Measurements from ENCODE around the gene PLEKHO1.

DNA sequence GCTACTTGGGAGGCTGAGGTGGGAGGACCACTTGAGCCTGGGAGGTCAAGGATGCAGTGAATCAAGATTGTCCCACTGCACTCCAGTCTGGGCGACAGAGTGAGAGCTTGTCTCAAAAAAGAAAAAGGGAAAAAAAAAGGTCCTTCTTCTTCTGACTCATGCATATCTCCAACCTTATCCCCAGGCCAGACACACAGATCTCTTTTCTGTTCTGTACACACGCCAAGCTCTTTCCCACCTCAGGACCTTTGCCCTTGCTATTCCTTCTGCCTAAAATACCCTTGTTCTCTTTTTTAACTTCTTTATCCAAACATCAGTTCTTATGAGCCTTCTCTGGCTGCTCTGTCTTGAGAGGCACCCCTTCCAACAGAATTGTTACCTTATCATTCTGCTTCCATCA lies 22.1 kb downstream of the PLEKHO1 start:
- TF ChIP-seq POLR2A (IDR thresholded peaks at IDR 0.05; ENCODE audit: low read depth, low read length) (no peak), RAD21 (IDR thresholded peaks at IDR 0.05; ENCODE audit: low read length) (no peak), CTCF (conservative IDR thresholded peaks at IDR 0.05; ENCODE audit: low read depth, low read length) (no peak), CHD1 (IDR thresholded peaks at IDR 0.05; ENCODE audit: low read depth, low read length) (no peak), FOS (IDR thresholded peaks at IDR 0.05; ENCODE audit: low read depth, low read length) (no peak), RCOR1 (IDR thresholded peaks at IDR 0.05; ENCODE audit: insufficient replicate concordance, low read length) (no peak), SMC3 (IDR thresholded peaks at IDR 0.05; ENCODE audit: low read depth, low read length) (no peak), CEBPB (IDR thresholded peaks at IDR 0.05; ENCODE audit: low read depth, low read length) (no peak), BHLHE40 (IDR thresholded peaks at IDR 0.05; ENCODE audit: low read depth, low read length) (no peak), MXI1 (IDR thresholded peaks at IDR 0.05; ENCODE audit: borderline replicate concordance, low read depth, low read length) (no peak)
- TF ChIP-seq, protein P1, sequence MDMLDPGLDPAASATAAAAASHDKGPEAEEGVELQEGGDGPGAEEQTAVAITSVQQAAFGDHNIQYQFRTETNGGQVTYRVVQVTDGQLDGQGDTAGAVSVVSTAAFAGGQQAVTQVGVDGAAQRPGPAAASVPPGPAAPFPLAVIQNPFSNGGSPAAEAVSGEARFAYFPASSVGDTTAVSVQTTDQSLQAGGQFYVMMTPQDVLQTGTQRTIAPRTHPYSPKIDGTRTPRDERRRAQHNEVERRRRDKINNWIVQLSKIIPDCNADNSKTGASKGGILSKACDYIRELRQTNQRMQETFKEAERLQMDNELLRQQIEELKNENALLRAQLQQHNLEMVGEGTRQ (IDR thresholded peaks at IDR 0.05; ENCODE audit: low read depth, low read length), result no peak
